Measurements from ENCODE around the gene CDKAL1.

CDKAL1 gene

DNA sequence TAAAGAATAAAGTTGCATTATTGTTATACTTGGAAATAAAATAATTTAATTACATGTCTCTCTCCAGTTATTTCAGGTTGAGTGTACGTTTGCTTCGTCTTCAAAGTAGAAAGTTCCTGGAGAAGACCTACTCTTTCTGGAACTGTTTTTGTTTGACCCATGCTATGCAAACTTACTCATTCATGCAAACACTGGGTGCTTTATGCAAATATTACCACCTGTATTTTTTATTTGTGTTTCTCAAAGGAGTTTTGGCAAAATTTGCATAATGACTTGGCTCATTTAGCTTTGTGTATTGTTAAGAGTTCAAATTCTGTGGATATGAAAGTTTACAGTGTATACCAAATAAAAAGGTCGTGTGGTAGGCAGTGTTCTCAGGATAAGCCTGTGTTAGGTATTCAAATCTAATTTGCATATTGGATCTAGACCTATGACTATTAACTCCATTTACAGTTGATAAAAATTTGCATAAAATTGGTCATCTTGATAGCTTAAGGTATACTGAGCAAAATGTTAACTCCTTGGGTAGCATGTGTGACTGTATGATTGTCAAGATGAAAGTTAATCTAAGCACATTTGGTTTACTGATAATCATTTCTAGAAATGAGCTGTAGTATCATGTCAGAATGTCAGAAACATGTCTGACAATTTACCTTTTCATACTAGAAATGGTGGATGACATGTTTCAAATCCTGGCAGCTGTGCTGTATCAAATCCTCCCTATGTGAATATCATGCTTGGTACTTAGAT is 65.2 kb downstream of the CDKAL1 start:
- H3K4me3 ChIP-seq (ENCODE audit: severe bottlenecking): no peak overlapping the region
- no peak for DNase-seq (ENCODE audit: low spot score)
- ATAC-seq (ENCODE audit: low read depth): no peak
- TF ChIP-seq, protein P1, sequence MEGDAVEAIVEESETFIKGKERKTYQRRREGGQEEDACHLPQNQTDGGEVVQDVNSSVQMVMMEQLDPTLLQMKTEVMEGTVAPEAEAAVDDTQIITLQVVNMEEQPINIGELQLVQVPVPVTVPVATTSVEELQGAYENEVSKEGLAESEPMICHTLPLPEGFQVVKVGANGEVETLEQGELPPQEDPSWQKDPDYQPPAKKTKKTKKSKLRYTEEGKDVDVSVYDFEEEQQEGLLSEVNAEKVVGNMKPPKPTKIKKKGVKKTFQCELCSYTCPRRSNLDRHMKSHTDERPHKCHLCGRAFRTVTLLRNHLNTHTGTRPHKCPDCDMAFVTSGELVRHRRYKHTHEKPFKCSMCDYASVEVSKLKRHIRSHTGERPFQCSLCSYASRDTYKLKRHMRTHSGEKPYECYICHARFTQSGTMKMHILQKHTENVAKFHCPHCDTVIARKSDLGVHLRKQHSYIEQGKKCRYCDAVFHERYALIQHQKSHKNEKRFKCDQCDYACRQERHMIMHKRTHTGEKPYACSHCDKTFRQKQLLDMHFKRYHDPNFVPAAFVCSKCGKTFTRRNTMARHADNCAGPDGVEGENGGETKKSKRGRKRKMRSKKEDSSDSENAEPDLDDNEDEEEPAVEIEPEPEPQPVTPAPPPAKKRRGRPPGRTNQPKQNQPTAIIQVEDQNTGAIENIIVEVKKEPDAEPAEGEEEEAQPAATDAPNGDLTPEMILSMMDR (IDR thresholded peaks at IDR 0.05; ENCODE audit: poor library complexity, severe bottlenecking): no peak
- no peak overlapping the region for H3K27ac ChIP-seq (ENCODE audit: poor library complexity, severe bottlenecking)
- no peaks in the 10 kb centered on the region for H3K27me3 ChIP-seq (ENCODE audit: insufficient read depth, poor library complexity, severe bottlenecking)
- peaks cover 6% of the 10 kb centered on the region for H3K4me1 ChIP-seq (ENCODE audit: insufficient read depth, poor library complexity, severe bottlenecking)
- 0 out of 2 replicates have a peak, but pooled peaks cover 3% of the 10 kb centered on the region for H3K36me3 ChIP-seq (ENCODE audit: low read depth)
- peaks cover 2% of the 10 kb centered on the region for H3K9me3 ChIP-seq (ENCODE audit: severe bottlenecking)

DNA sequence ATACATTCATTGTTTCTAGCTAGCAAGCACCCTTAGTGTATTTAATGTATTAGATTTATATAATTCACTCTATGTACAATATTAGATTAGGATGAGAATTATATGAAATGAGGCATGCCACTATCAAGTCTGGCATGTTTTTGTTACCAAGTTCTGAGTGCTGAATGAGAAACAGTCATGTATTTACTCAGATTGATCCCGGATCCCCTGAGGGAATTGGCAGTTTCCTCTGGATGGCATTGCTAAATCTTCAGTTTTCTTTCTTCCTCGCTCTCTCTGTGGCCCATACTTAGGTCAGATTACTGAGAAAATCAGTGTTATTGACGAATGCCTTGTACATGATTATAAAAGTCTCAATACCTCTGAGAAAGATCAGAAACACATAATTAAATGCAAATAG is 66.6 kb downstream of the CDKAL1 start:
- ATAC-seq (ENCODE audit: low read depth) (peak; percentile 54), DNase-seq (ENCODE audit: low spot score) (no peak)
- Histone ChIP-seq H3K27me3 (ENCODE audit: insufficient read depth, poor library complexity, severe bottlenecking) (no peaks in the 10 kb centered on the region), H3K9me3 (ENCODE audit: severe bottlenecking) (peaks cover 2% of the 10 kb centered on the region), H3K27ac (ENCODE audit: poor library complexity, severe bottlenecking) (no peak overlapping the region), H3K36me3 (ENCODE audit: low read depth) (0 out of 2 replicates have a peak, but pooled peaks cover 3% of the 10 kb centered on the region), H3K4me1 (ENCODE audit: insufficient read depth, poor library complexity, severe bottlenecking) (peaks cover 17% of the 10 kb centered on the region), H3K4me3 (ENCODE audit: severe bottlenecking) (no peak overlapping the region)
- TF ChIP-seq, protein P1 (IDR thresholded peaks at IDR 0.05; ENCODE audit: poor library complexity, severe bottlenecking): no peak

DNA sequence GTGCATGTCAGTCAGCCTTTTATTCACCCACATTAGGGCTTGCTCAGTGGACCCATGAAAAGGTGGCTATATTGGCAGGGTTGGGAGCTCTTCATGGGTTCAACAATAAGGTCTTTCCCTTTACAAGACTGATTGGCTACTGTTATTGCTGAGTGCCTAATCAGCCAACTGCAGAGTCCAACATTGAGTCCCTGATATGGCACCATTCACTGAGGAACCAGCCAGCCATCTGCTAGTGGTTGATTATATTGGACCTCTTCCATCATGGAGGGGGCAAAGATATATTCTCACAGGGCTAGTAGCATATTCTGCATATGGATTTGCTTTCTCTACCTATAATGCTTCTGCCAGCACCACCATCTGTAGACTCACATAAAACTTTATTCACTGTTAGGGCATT is 69.9 kb downstream of the CDKAL1 start:
- ATAC-seq (ENCODE audit: low read depth): no peak
- no peaks in the 10 kb centered on the region for H3K27me3 ChIP-seq (ENCODE audit: insufficient read depth, poor library complexity, severe bottlenecking)
- no peak overlapping the region for H3K4me3 ChIP-seq (ENCODE audit: severe bottlenecking)
- H3K4me1 ChIP-seq (ENCODE audit: insufficient read depth, poor library complexity, severe bottlenecking): peaks cover 17% of the 10 kb centered on the region
- DNase-seq (ENCODE audit: low spot score): no peak
- peaks cover 2% of the 10 kb centered on the region for H3K9me3 ChIP-seq (ENCODE audit: severe bottlenecking)
- TF ChIP-seq, protein P1 (IDR thresholded peaks at IDR 0.05; ENCODE audit: poor library complexity, severe bottlenecking): no peak
- no peak overlapping the region for H3K27ac ChIP-seq (ENCODE audit: poor library complexity, severe bottlenecking)
- 0 out of 2 replicates have a peak, but pooled peaks cover 3% of the 10 kb centered on the region for H3K36me3 ChIP-seq (ENCODE audit: low read depth)

DNA sequence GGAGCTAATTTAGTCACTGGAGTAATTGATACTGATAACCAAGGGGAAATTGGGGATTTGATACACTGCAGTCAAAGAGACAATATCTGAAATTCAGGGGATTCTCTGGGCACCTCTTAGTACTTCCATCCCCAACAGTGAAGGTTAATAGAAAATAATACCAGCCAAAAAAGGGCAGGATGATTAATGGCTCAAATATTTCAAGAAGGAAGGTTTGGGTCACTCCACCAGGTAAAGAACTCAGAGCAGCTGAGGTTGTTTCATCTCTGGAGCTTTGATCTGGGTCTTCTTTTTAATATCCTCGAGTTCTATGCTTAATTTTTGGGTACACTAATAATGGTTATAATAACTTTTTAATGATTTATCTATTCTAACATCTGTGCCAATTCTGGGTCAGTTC is 70.8 kb downstream of the CDKAL1 start:
- Histone ChIP-seq H3K9me3 (ENCODE audit: severe bottlenecking) (peaks cover 2% of the 10 kb centered on the region), H3K27ac (ENCODE audit: poor library complexity, severe bottlenecking) (no peak overlapping the region), H3K36me3 (ENCODE audit: low read depth) (0 out of 2 replicates have a peak, but pooled peaks cover under 1% of the 10 kb centered on the region), H3K4me3 (ENCODE audit: severe bottlenecking) (no peak overlapping the region), H3K4me1 (ENCODE audit: insufficient read depth, poor library complexity, severe bottlenecking) (peaks cover 17% of the 10 kb centered on the region), H3K27me3 (ENCODE audit: insufficient read depth, poor library complexity, severe bottlenecking) (no peaks in the 10 kb centered on the region)
- DNase-seq (ENCODE audit: low spot score) (no peak), ATAC-seq (ENCODE audit: low read depth) (peak; percentile 73)
- TF ChIP-seq, protein P1 (IDR thresholded peaks at IDR 0.05; ENCODE audit: poor library complexity, severe bottlenecking): no peak

DNA sequence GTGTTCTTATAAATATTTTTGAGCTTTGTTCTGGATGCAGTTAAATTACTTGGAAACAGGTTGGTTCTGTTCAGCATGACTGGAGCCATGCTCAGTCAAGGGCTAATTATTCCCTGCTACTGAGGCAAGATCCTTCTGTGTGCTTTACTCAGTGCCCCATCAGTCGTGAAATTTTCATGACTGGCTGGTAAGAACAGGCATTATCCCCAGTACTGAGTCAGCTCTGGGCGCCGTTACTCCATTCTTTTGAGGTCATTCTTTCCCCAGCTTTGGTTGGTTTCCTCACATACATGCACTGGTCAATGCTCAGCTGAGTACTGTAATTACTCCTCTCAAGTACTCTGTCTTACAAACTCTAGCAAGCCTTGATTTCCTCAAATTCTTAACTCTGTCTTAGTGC is 71.3 kb downstream of the CDKAL1 start:
- TF ChIP-seq, protein P1 (IDR thresholded peaks at IDR 0.05; ENCODE audit: poor library complexity, severe bottlenecking): no peak
- Histone ChIP-seq H3K9me3 (ENCODE audit: severe bottlenecking) (peaks cover 2% of the 10 kb centered on the region), H3K4me1 (ENCODE audit: insufficient read depth, poor library complexity, severe bottlenecking) (peaks cover 17% of the 10 kb centered on the region), H3K27ac (ENCODE audit: poor library complexity, severe bottlenecking) (no peak overlapping the region), H3K4me3 (ENCODE audit: severe bottlenecking) (no peak overlapping the region), H3K36me3 (ENCODE audit: low read depth) (no peaks in the 10 kb centered on the region), H3K27me3 (ENCODE audit: insufficient read depth, poor library complexity, severe bottlenecking) (no peaks in the 10 kb centered on the region)
- ATAC-seq (ENCODE audit: low read depth): no peak
- DNase-seq (ENCODE audit: low spot score): no peak
